Measurements from ENCODE around the gene CLDN15.
"Not testable (repeated sequence)": the region's sequence is repeated elsewhere in the genome, so short reads cannot be mapped to it uniquely, and the experiment has no call there.

CLDN15 gene

DNA sequence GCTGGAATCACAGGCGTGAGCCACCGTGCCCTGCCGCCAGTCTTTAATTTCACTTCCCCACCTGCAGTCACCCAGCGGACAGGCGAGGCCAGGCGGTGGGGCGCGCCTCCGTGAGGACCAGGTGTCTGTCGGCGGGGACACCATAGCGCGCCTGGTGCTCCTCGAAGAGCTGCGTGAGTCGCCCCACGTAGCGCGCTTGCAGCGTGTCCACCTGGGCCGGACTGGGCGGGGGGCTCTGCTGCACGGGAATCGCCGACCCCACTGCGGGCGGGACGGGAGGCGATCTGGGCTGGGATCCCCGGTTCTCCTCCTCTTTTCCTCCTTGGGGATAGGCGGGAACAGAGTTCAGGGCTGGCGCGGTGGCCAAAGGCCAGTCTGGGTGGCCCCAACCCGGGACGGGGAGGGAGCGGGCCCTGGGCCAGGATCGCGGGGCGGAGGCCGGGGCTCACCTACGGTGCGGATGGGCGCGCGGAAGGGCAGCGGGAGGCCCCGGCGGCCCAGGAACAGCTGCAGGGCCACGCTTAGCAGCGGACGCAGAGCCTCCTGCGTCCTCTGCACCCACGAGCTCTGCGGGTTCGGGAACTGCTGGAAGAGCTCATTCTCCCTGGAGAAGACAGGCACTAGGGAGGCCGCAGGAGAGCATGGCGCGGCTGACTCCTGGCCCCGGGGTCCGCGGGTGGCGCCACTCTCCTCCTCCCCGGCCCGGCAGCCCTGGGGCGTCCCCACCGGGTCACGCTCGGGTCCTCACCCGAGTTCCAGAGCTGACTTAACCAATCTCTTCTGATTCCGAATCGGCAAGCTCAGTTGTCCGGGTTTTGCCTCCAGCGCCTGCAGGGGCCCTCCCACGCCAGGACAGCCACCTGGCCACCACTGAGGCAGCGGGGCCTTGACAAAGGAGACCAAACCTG, 35.7 kb downstream of the CLDN15 start:
- Histone ChIP-seq H3K27ac (no peak overlapping the region), H3K4me1 (peaks cover 0 to 11% (median 9%) of the 10 kb centered on the region in 4 donors), H3K36me3 (peaks cover 0 to 12% (median 10%) of the 10 kb centered on the region in 3 donors), H3K4me3 (peak overlapping the region in 1 of 2 donors; percentile 10), H3K27me3 (peaks cover 0 to 55% of the 10 kb centered on the region in 2 donors), H3K9me3 (no peaks in the 10 kb centered on the region)
- intact Hi-C loops (cut with DNase I; ENCODE audit: low total_unique reads) = no loop called here
- TF ChIP-seq, protein P1, sequence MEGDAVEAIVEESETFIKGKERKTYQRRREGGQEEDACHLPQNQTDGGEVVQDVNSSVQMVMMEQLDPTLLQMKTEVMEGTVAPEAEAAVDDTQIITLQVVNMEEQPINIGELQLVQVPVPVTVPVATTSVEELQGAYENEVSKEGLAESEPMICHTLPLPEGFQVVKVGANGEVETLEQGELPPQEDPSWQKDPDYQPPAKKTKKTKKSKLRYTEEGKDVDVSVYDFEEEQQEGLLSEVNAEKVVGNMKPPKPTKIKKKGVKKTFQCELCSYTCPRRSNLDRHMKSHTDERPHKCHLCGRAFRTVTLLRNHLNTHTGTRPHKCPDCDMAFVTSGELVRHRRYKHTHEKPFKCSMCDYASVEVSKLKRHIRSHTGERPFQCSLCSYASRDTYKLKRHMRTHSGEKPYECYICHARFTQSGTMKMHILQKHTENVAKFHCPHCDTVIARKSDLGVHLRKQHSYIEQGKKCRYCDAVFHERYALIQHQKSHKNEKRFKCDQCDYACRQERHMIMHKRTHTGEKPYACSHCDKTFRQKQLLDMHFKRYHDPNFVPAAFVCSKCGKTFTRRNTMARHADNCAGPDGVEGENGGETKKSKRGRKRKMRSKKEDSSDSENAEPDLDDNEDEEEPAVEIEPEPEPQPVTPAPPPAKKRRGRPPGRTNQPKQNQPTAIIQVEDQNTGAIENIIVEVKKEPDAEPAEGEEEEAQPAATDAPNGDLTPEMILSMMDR (IDR thresholded peaks at IDR 0.05) = no peak
- DNase-seq = no peak

DNA sequence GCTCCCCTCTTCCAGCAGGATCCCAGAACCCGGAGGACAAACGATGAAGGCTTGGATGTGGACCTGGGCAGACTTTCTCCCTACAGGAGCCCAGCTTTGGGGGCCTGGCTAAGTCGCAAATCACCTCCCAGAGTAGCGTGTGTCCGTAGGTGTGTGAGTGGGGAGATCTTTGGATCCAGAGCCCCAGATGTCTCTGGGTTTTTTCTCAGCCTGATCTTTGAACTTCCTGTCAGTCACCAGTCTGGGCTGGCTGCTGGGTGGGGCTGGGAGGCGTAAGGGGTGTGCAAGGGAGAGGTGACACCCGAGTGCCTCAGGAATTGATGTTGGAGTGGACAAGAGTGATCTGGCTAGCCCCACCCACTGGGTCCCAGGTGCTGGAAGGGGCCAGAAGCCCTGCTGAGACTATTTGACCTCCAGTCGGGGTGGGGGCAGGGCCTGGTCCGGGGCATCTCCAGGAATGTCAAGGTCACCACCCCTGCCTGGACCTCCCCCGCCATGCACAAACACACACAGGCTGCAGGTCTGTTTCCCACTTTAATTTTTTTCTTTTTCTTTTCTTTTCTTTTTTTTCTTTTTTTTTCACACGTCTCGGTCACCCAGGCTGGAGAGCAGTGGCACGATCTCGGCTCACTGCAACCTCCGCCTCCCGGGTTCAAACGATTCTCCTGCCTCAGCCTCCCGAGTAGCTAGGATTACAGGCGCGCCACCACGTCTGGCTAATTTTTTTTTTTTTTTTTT, 36.6 kb downstream of the CLDN15 start, which contains the start of gene MOGAT3:
Gene MOGAT3 (minus strand): TSS at position 175 of the 738 bp plus-strand sequence. CDS start 182 bp downstream, outside the sequence.
- Histone ChIP-seq H3K4me1 (peaks cover 0 to 11% (median 9%) of the 10 kb centered on the region in 4 donors), H3K27me3 (peaks cover 0 to 64% of the 10 kb centered on the region in 2 donors), H3K9me3 (no peaks in the 10 kb centered on the region), H3K36me3 (peaks cover 0 to 3% (median 1%) of the 10 kb centered on the region in 3 donors), H3K4me3 (peak within 1 kb of the TSS in 1 of 2 donors; percentile 10), H3K27ac (no peak within 1 kb of the TSS)
- TF ChIP-seq, protein P1 (IDR thresholded peaks at IDR 0.05) = no peak
- intact Hi-C loops (cut with DNase I; ENCODE audit: low total_unique reads) = no loop called here
- no peak for DNase-seq

DNA sequence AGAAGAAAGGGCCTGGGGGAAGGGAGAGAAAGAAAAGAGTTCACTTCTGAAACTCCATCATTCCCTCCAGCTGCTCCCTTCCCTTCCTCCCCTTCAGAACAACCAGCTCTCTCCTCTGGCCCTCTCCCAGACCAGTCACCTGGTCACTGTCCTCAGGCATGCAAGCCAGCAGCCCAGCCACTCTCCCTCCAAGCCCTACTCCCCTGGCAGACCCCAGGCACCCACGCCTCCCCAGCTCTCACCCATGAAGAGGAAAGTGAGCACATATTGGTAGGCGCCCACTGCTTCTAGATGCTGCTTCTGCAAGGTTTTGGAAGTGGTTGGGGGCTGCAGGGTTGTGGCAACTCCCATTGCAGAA, 37.1 kb downstream of the CLDN15 start:
- TF ChIP-seq, protein P1 (IDR thresholded peaks at IDR 0.05) = no peak
- H3K4me3 ChIP-seq = no peak overlapping the region
- no peaks in the 10 kb centered on the region for H3K36me3 ChIP-seq
- peaks cover 0 to 11% (median 9%) of the 10 kb centered on the region in 4 donors for H3K4me1 ChIP-seq
- DNase-seq = no peak
- no peak overlapping the region for H3K27ac ChIP-seq
- H3K27me3 ChIP-seq = peaks cover 0 to 70% of the 10 kb centered on the region in 2 donors
- intact Hi-C loops (cut with DNase I; ENCODE audit: low total_unique reads) = no loop called here
- H3K9me3 ChIP-seq = no peaks in the 10 kb centered on the region

DNA sequence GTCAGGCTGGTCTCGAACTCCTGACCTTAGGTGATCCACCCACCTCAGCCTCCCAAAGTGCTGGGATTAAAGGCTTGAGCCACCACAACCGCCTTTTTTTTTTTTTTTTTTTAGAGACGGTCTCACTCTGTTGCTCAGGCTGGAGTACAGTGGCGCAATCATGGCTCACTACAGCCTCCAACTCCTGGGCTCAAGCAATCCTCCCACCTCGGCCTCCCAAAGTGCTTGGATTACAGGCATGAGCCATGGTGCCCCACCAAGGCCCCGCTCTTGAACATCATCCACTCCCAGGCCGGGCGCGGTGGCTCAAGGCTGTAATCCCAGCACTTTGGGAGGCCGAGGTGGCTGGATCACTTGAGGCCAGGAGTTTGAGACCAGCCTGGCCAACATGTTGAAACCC, 38.1 kb downstream of the CLDN15 start:
- H3K4me3 ChIP-seq, H3K36me3 ChIP-seq, DNase-seq, H3K9me3 ChIP-seq, H3K27ac ChIP-seq: not testable (repeated sequence)
- H3K27me3 ChIP-seq = peaks cover 0 to 78% of the 10 kb centered on the region in 2 donors
- intact Hi-C loops (cut with DNase I; ENCODE audit: low total_unique reads) = loop anchor here (10.0 kb wide), 2 partner anchors 55 to 125 kb away; no protein-coding TSS in a partner anchor
- peaks cover 0 to 11% (median 9%) of the 10 kb centered on the region in 4 donors for H3K4me1 ChIP-seq

DNA sequence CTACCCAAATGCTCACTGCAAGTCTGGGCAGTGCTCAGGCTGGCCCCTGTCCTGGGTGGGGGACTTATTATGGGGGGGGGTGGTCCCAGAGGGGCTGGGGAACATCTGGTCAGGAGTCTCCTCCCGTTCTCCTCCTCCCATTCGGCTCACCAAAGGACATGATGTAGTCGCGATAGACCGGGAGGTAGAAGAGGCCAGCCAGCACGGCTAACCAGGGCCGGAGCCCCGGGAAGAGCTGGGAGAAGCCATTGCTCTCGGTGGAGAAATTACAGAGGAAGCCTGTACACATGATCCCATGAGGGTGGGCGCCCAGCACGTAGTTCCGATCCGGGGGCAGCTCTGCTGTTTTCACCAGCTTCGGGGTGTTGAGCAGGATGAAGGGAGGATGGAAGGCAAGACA, 39.1 kb downstream of the CLDN15 start:
- TF ChIP-seq, protein P1 (IDR thresholded peaks at IDR 0.05) = no peak
- no peak for DNase-seq
- no peak overlapping the region for H3K4me3 ChIP-seq
- intact Hi-C loops (cut with DNase I; ENCODE audit: low total_unique reads) = loop anchor here (10.0 kb wide), 2 partner anchors 54 to 124 kb away; no protein-coding TSS in a partner anchor
- H3K4me1 ChIP-seq = peaks cover 0 to 11% (median 9%) of the 10 kb centered on the region in 4 donors
- H3K9me3 ChIP-seq = no peaks in the 10 kb centered on the region
- peaks cover 0 to 83% of the 10 kb centered on the region in 2 donors for H3K27me3 ChIP-seq
- no peak overlapping the region for H3K27ac ChIP-seq
- H3K36me3 ChIP-seq = no peaks in the 10 kb centered on the region

Measured in tibial artery (tissue), 4 donors.